DND-41 (cell line): ENCODE measurements around the gene ACAD8.

ENCODE experiments used
- ATAC-seq: fragments of 200-7000 bp; cut with Tn5 transposase; 3 replicates; pipeline ENCODE4 v1.9.1; 2021; ENCODE audit warnings: low read depth; ENCODE audit not compliant: insufficient read depth
- DNase-seq: peaks from one replicate; pipeline ENCODE4 v3.0.0-alpha.2; 2020
- H2AFZ ChIP-seq: 2 replicates; pipeline ENCODE4 v1.6.0; 2012; ENCODE audit warnings: low read depth, low read length
- H3K27ac ChIP-seq: 2 replicates; pipeline ENCODE4 v1.5.1; 2012; ENCODE audit warnings: low read length, inconsistent platforms
- H3K27me3 ChIP-seq: fragments of 200-600 bp; sonication (generic); 2 replicates; pipeline ENCODE4 v1.6.0; 2012; ENCODE audit warnings: low read length, mild to moderate bottlenecking, inconsistent platforms; ENCODE audit not compliant: insufficient read depth, poor library complexity
- H3K36me3 ChIP-seq: 2 replicates; pipeline ENCODE4 v1.5.1; 2012; ENCODE audit warnings: low read length, inconsistent platforms; ENCODE audit not compliant: insufficient read depth
- H3K4me1 ChIP-seq: 2 replicates; pipeline ENCODE4 v1.5.1; 2012; ENCODE audit warnings: mild to moderate bottlenecking, low read length; ENCODE audit not compliant: insufficient read depth
- H3K4me2 ChIP-seq: 2 replicates; pipeline ENCODE4 v1.6.0; 2012; ENCODE audit warnings: mild to moderate bottlenecking, moderate library complexity, low read length, inconsistent platforms; ENCODE audit not compliant: insufficient read depth
- H3K4me3 ChIP-seq, 2 experiments: fragments of 200-600 bp in 1 of 2; shearing (Covaris generic) in 1 of 2; 2 replicates each; pipeline ENCODE4 v1.5.1; 2012 to 2016; ENCODE audit warnings: inconsistent platforms in 2 of 2, low read length in 2 of 2, mild to moderate bottlenecking in 2 of 2, low read depth in 1 of 2, moderate library complexity in 1 of 2
- H3K79me2 ChIP-seq: 2 replicates; pipeline ENCODE4 v1.6.0; 2012; ENCODE audit warnings: low read length, inconsistent platforms; ENCODE audit not compliant: insufficient read depth
- H3K9ac ChIP-seq: 2 replicates; pipeline ENCODE4 v1.6.0; 2012; ENCODE audit warnings: low read depth, mild to moderate bottlenecking, inconsistent platforms, low read length, moderate library complexity
- H3K9me3 ChIP-seq: 2 replicates; pipeline ENCODE4 v1.5.1; 2012; ENCODE audit warnings: low read length, moderate library complexity, mild to moderate bottlenecking, inconsistent platforms; ENCODE audit not compliant: insufficient read depth, severe bottlenecking
- H4K20me1 ChIP-seq: 2 replicates; pipeline ENCODE4 v1.6.0; 2012; ENCODE audit warnings: low read length; ENCODE audit not compliant: insufficient read depth
- EZH2 ChIP-seq: IDR thresholded peaks from 3 replicates; pipeline ENCODE4 v1.6.1; 2012; ENCODE audit warnings: borderline replicate concordance, low read depth, mild to moderate bottlenecking, moderate library complexity, low read length, inconsistent platforms; ENCODE audit not compliant: severe bottlenecking
- TF ChIP-seq, protein P1 (sequence below): IDR thresholded peaks from 2 replicates; pipeline ENCODE4 v1.5.1; 2012; ENCODE audit warnings: borderline replicate concordance, low read length, moderate library complexity, mild to moderate bottlenecking; ENCODE audit not compliant: poor library complexity, severe bottlenecking; ENCODE audit errors: extremely low read depth

ACAD8 gene

DNA sequence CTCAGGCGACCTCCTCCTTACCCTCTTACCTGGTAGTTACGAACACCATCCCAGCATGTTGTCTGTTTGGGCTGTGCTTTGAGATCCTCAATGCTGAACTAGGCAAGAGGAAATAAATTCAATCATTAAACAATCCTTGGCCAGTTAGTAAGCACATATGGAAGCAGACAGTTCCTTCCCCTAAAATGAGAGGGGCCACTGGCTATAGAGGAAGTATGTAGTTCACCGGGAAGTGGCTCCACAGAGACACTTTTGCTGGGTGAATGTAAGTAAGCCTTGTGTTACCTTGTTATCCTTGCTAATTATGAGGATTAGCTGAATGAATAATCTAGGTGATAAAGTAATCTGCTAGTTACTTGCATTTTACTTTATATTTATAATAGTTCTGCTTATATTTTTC lies 3.1 kb upstream of the ACAD8 start:
- Histone ChIP-seq H4K20me1 (peaks cover 3% of the 10 kb centered on the region; the same call in 1 of the 2 replicates), H2AFZ (no peak overlapping the region), H3K4me2 (no peak overlapping the region), H3K27ac (no peak overlapping the region), H3K4me1 (peaks cover 29% of the 10 kb centered on the region), H3K36me3 (peaks cover 65% of the 10 kb centered on the region), H3K79me2 (peaks cover 36% of the 10 kb centered on the region), H3K27me3 (no peaks in the 10 kb centered on the region), H3K4me3 (no peak overlapping the region), H3K9me3 (no peaks in the 10 kb centered on the region), H3K9ac (no peak overlapping the region)
- no peak for TF ChIP-seq EZH2
- TF ChIP-seq, protein P1, sequence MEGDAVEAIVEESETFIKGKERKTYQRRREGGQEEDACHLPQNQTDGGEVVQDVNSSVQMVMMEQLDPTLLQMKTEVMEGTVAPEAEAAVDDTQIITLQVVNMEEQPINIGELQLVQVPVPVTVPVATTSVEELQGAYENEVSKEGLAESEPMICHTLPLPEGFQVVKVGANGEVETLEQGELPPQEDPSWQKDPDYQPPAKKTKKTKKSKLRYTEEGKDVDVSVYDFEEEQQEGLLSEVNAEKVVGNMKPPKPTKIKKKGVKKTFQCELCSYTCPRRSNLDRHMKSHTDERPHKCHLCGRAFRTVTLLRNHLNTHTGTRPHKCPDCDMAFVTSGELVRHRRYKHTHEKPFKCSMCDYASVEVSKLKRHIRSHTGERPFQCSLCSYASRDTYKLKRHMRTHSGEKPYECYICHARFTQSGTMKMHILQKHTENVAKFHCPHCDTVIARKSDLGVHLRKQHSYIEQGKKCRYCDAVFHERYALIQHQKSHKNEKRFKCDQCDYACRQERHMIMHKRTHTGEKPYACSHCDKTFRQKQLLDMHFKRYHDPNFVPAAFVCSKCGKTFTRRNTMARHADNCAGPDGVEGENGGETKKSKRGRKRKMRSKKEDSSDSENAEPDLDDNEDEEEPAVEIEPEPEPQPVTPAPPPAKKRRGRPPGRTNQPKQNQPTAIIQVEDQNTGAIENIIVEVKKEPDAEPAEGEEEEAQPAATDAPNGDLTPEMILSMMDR, result no peak
- no peak for DNase-seq
- ATAC-seq, result no peak

DNA sequence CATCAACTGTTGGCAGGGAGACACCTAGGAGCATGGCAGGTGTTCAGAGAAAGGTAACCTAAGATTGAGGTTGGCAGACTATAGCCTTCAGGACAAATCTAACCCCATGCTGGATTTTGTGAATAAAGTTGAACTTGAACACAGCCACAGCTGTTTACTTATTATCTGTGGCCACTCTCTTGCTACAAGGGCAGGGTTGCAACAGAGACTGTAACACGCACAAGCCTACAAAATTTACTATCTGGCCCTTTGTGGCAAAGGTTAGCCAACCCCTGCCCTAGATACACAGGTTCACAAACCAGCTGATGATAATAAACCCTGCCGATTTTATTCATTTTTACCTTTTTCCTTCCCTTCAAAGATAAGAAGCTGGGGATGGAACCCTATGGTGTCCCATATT lies 2.7 kb upstream of the ACAD8 start:
- Histone ChIP-seq H4K20me1 (peaks cover 3% of the 10 kb centered on the region; the same call in 1 of the 2 replicates), H3K36me3 (peaks cover 60% of the 10 kb centered on the region), H3K79me2 (peaks cover 40% of the 10 kb centered on the region), H3K27ac (no peak overlapping the region), H3K4me2 (no peak overlapping the region), H3K27me3 (no peaks in the 10 kb centered on the region), H3K9me3 (no peaks in the 10 kb centered on the region), H3K9ac (no peak overlapping the region), H3K4me1 (peaks cover 34% of the 10 kb centered on the region), H2AFZ (no peak overlapping the region), H3K4me3 (no peak overlapping the region)
- DNase-seq, result no peak
- ATAC-seq, result no peak
- TF ChIP-seq, protein P1, result no peak
- no peak for TF ChIP-seq EZH2

- H3K4me3 ChIP-seq, result peak overlapping the region; percentile 75 to 76
- H3K9ac ChIP-seq, result peak overlapping the region; percentile 78
- H3K27ac ChIP-seq, result peak overlapping the region; percentile 78
- H3K4me1 ChIP-seq, result peaks cover 34% of the 10 kb centered on the region
- peak overlapping the region; percentile 84 for H2AFZ ChIP-seq
- no peak for TF ChIP-seq EZH2
- TF ChIP-seq, protein P1, result no peak
- no peak for DNase-seq
- H4K20me1 ChIP-seq, result peaks cover 3% of the 10 kb centered on the region; the same call in 1 of the 2 replicates
- H3K36me3 ChIP-seq, result peaks cover 51% of the 10 kb centered on the region
- peak overlapping the region; percentile 81 for H3K4me2 ChIP-seq
- peak; percentile 55 for ATAC-seq
- H3K79me2 ChIP-seq, result peaks cover 46% of the 10 kb centered on the region
- H3K9me3 ChIP-seq, result no peaks in the 10 kb centered on the region
- H3K27me3 ChIP-seq, result no peaks in the 10 kb centered on the region
Measured at GRCh38 chr11:134252346-134253187, 801 bp upstream of the ACAD8 start.
